CD1c-positive myeloid dendritic cell (primary cell): ENCODE measurements around the gene ZNF778.
"Not testable (repeated sequence)": the region's sequence is repeated elsewhere in the genome, so short reads cannot be mapped to it uniquely, and the experiment has no call there.

Experiments used
- DNase-seq: peaks from one replicate; pipeline ENCODE4 v3.0.0-alpha.2; 2016; ENCODE audit errors: extremely low spot score

Gene ZNF778

DNA sequence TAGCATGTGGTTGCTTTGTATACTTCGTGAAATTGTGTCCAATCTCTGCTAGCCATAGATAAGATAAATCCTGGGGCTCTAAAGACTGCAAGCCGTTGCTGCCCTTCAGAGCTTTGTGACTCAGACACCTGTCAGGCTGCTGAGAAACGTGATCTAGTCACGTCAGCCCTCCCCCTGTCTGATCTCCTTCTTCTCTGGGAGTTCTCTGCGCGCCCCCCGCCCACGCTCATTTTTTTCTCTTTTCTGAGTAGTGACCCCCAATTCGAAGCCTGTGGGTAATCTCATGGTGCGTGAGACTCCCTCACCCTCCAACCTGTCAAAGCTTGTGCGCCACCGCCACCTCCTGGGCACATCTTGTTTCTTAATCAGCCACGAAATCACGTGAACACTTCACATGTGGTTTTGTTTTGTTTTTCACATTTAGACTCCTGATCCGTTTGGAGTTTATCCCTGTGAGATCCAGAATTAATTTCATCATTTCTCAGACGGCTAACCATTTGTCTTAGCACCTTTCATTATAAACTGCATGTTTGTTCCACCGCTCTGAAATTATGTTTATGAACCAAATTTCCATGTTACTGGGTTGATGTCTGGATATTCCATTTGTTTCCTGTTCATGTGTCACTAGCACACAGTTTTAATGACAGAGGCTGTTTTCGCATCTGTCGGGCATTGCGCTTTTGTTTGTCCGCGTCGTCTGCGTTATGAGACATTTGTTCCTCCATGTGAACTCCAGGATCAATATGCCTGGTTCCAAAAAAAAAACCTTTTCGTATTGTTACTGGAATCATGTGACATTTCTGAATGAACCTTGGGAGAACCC is 977 bp upstream of the ZNF778 start:
- DNase-seq = peak; percentile 89

DNA sequence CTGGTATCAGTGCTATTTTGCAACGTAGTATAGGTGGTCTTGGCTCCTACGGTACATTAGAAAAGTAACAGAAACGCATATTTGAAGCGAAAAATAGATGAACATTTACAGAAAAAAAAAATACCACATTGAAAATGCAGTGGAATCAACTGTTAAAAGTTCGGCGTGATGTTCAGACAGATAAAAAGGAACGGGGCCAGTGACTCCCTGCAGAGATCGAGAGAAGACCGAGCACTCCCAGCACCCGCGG is 440 bp upstream of the ZNF778 start:
- no peak for DNase-seq

DNA sequence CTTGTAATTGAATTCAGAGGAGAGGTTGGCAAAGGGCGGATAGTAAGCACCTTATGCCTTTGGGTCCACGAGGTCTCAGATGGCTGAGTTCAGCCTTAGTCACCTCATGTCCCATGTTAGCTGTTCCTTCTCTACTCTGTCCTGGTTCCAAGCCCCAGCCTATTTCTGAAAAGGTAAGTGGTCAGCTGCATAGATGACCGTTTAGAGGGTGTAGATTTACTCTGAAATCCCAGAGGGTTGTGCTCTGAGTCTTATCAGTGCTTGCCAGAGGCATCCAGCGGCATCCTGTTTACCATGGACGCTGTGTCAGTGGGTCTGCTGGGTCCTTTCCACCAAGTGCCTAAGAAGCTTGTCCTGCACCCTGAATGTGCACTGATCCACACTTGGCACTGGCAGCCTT is 1.9 kb downstream of the ZNF778 start:
- DNase-seq = no peak

DNA sequence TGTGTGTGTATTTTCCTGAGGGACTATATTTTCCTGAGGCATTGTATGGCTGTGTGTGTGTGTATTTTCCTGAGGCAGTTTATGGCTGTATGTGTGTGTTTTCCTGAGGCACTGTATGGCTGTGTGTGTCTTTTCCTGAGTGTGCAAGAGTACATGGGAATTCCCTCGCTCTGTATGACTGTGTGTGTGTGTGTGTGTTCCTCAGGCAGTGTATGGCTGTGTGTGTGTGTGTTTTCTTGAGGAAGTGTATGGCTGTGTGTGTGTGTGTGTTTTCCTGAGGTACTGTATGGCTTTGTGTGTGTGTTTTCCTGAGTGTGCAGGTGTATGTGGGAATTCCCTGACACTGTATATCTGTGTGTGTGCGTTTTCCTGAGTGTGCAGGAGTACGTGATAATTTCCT is 4.1 kb downstream of the ZNF778 start:
- no peak for DNase-seq

DNA sequence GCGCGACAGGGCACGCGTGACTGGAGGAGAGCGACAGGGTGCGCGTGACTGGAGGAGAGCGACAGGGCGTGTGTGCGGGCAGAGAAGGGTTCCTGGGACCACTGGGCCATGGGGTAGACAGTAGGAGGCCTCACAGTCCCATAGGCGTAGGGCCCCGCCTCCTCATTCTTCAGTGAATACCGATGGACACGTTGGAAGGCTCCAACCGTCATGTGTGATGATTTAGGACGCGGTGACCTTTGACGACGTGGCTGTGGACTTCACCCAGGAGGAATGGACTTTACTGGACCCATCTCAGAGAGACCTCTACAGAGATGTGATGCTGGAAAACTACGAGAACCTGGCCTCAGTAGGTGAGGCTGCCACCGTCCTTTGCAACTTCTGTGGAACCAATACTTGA is 5.4 kb downstream of the ZNF778 start:
- DNase-seq = no peak

DNA sequence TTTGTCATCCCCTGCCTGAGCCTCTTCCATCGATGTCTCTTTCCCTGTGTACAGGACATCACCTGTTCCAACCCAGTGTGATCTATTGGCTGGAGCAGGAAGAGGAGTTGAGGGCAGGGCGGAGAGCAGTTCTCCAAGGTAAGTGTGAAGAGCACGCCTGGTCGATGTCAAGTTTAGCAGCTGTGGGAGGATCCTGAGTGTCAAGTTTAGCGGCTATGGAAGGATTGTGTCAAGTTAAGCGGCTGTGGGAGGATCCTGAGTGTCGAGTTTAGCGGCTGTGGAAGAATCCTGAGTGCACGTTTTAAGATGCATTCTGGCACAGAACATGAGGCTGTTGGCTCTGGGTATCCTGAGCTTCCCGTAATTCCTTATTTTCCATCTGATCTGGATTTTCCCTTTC is 7.2 kb downstream of the ZNF778 start:
- DNase-seq = no peak

DNA sequence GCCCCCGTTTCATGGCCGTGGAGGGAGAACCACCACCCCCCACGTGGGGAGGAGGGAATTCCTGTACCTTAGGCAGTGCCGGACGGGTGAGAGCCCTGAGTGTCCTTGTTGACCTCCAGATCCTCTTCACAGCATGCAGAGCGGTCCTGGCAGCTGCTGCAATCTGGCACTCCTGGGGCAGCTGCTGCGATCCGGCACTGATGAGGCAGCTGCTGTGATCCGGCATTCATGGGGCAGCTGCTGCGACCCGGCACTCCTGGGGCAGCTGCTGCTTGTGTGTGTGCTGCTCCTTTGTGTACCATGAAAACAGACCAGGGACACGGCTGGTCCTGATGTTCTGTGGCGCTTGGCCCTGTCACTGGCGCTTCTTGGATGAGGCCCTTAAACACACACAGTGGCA is 12.8 kb downstream of the ZNF778 start:
- no peak for DNase-seq

DNA sequence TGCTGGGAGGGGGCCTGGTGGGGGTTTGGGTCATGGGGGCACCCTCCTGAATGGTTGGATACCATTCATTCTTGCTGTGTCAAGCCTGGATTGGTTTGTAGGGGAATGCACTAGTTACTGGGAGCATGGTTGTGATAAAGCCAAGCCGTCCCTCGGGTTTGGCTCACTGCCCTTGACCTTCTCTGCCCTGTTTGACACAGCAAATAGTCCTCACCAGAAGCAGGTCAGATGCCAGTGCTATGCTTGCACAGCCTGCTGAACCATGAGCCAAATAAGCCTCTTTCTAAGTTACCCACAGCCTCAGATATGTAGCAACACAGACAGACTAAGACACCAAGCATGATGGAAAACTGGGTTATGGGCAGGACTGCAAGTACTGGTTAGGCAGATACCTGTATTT is 14.6 kb downstream of the ZNF778 start:
- DNase-seq = no peak

DNA sequence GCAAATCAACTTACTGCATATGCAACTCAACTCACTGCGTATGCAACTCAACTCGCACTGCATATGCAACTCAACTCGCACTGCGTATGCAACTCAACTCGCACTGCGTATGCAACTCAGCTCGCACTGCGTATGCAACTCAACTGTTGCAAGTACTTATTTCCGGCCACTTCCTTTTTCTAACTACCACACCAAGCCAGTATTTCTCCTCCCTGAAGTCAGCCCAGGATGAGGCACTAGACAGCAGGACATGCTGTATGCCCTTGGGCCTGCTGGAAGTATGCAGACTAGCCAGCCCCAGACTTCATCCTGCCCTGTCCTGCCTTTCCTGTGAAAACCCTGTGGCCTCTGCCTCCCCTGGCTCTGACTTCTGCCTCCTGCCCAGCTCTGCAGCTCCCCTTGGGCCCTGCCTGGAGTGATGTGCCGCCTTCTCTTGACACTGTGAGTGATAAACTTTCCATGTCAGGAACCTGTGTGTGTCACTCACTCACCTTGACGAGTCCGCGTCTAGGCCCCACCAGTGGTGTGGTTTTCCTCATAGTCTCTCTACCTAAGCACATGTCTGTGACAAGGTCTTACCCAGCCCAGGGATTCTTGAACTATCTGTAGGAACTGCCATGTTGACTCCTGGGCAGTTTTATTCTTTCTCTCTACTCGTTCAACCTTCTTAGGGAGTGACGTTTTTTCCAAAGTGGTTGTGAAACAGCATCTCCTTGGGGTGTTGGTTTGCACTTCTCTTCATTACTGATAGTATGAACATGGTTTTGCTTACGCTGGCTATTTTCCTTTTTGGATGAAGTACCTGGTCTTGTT is 16.4 kb downstream of the ZNF778 start:
- no peak for DNase-seq

DNA sequence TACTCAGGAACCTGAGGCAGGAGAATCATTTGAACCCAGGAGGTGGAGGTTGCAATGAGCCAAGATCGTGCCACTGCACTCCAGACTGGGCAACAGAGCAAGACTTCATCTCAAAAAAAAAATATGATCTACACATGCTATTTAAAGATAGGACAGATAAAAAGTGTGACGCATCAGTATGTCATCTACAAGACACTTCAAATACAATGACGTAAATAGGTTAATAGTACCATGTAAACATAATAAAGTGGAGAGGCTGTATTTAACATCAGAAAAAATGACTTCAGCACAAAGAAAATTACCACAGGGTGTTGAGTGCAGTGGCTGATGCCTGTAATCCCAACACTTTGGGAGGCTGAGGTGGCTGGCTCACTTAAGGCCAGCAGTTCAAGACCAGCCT is 20.2 kb downstream of the ZNF778 start:
- no peak for DNase-seq

DNA sequence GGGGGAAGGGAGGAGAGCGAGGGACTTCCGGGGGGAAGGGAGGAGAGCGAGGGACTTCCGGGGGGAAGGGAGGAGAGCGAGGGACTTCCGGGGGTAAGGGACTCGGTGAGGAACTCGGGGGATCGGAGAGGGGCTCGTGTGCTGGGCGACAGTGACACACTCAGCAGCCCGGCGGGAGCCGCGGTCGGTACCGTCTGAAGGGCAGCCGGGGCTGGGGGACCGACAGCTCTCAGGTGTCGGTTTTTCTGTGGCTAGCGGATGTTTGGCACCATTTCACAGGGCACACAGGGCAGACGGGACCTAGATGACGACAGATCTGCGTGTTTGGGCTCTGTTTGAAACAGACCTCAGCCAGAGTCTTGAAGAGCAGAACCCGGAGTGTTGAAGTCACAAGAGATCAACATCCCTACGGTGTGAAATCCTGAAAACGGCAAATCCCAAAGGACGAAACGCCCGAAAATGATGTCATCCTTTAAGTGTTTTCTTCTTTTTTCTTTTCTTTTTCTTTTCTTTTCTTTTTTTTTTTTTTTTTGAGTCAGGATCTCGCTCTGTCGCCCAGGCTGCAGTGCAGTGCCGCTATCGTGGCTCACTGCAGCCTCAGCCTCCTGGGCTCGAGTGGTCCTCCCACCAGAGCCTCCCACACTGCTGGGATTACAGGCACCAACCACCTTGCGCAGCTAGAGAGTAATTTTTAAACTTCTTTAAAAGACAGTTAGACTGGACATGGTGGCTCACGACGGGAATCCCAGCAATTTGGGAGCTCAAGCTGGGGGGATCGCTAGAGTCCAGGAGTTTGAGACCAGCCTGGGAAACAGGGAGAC is 23.9 kb downstream of the ZNF778 start:
- peak; percentile 80 for DNase-seq

DNA sequence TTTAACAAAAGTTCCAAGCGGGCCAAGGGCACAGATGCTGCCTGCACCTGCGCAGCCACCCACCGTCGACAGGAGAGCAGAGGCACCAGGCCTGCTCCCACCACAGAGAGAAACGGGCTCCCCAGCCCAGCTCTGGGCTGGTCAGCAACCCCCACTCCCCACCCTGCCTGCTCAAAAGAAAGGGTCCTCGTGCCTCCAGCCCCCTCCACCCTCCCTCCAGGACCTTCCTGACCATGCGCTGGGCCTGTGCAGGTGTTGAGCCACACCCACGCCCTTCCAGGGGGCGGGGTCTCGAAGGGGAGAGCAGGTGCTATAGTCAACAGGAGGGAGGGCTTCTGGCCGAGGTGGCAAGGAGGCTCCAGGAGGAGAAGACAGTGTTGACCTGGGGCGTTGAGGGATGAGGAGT is 25.3 kb downstream of the ZNF778 start:
- DNase-seq = no peak

DNA sequence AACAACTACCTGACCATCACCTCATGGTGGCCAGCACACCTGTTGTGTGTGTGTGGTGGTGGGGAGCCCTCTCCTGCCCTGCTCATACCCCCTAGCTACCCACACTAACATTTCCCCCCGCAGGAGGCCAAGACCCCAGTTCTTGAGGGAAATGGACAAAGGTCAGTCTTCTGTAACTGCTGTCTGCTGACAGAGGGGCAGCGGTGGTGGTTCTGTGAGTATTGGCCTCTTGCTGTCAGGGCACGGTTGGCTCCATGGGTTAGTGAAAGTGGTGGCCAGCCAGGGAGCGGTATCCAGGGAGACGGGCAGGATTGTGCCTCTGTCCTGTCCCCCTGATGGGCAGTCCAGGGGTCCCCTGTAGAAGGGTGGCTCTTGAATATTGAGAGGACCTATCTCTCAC is 26.2 kb downstream of the ZNF778 start:
- no peak for DNase-seq

DNA sequence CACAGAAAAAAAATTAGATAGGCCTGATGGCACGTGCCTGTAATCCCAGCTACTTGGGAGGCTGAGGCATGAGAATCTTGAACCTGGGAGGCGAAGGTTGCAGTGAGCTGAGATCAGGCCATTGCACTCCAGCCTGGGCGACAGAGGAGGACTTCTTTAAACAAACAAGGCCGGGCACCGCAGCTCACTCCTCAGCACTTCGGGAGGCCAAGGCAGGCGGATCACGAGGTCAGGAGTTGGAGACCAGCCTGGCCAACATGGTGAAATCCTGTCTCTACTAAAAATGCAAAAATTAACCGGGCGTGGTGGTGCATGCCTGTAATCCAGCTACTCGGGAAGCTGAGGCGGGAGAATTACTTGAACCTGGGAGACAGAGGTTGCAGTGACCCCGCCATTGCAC is 26.8 kb downstream of the ZNF778 start:
- not testable (repeated sequence) for DNase-seq

DNA sequence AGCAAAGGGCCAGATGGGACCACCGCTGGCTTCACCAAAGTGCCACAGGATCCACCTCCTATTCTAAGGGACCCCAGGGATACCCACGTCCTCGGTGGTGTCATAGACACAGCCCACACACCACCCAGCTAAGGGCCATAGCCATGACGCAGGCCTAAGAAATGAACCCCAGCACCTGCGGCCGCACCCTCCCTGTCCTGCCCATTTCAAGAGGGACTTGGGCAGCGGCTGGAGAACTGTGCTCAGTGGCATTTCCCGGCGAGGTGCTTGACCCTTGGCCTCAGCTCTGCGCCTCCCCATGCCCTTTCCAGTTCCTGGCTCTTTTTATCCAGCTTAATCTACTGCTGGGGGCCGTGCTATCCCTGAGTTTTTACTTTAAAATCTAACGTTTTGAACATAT is 27.3 kb downstream of the ZNF778 start:
- DNase-seq = no peak

DNA sequence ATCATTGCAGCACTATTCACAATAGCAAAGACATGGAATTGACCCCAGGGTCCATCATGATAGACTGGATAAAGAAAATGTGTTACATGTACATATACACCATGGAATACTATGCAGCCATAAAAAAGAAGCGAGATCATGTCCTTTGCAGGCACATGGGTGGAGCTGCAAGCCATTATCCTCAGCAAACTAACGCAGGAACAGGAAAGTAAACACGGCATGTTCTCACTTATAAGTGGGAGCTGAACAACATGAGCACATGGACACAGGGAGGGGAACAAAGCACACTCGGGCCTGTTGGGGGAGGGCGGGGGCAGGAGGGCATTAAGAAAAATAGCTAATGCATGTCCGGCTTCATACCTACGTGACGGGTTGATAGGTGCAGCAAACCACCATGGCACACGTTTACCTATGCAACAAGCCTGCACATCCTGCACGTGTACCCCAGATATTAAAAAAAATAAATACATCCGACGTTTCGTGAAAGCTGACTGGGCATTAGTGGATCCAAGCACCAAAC is 28.9 kb downstream of the ZNF778 start:
- no peak for DNase-seq

DNA sequence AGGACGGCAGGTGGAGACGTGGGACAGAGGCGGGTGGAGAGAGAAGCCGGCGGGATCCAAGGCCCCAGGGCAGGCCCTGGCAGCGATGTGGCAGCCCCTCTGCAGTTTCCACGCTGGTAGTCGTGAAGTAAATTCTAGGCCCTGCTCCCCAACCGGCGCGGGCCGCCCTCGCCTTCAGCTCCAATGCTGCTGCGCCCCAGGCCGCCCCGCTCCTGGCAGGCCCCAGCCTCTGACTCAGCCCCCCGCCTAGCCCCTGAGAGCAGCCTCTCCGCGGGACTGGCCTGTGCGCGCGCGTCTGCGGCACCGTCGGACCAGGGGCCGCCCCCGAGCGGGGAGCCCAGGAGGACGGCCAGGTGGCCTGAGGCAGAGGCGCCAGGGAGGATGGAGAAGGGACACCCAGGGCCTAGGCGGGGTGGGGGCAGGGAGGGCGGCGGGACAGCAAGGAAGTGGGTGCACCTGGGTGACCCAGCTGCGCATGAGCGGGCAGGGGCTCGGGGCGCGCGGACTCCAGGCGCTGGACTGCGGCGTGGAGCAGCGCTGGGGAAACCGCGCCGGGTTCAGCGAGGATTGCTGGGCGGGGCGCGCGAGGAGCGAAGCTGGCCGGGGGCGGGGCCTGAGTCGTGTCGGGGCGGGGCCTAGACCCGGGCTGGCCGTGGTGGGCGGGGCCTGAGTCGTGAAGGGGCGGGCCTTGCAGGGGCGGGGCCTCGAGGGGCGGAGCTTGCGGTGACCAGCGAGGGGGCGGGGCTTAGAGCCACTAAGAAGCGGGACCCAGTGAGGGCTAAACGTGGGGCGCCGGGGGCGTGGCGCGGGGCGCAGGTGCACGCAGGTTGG is 29.6 kb downstream of the ZNF778 start:
- DNase-seq = peak; percentile 93

DNA sequence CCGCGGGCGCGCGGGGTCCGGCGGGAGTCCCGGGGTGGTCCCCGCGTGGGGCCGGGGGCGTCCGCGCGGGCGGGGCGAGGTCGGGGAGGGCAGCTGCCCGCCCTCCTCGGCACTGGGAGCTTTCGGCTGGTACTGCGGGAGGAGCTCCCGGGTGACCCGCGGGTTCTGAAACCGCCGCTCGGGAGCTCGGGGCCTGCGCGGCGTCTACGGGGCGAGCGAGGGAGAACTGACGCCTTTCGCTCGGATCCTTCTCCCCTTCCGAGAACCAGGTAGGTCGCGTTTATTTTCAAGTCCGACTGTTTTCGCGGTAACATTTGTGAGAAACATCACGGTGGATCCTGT is 30.2 kb downstream of the ZNF778 start:
- DNase-seq = not testable (repeated sequence)

DNA sequence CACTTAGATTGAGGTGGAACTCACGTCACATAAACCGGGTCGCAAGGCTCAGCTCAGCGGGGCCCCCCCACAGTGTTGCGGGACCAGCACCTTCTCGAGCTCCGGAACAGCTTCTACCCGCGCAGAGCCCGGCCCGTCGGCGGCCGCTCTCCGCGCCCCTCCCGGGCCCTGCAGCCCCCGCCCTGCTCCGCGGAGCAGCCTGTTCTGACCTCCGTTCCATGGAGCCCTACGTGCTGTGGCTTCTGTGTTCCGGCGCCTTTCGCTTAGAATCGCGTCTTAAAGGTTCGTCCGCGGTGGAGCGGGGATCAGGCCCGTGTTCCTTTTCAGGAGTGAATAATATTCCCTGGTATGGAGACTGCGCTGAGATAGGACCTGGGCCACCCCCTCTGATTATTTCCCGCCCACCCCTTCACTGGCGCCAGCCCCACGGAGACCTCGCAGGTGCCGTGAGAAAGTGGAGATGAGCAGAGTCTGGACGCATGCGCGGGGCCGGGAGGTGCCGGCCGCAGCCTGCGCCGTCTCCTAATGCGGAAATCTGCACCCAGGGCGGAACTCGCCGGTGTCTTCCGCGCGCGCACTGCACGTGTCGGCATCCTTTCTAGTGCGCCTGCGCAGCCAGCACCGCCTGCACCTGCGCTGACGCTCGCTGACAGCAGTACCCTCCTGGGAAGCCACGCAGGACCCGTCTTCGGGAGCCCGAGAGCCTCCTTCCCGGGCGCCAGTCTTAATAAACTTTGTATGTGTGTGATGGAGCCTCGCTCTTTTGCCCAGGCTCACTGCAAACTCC is 30.9 kb downstream of the ZNF778 start:
- DNase-seq = no peak

DNA sequence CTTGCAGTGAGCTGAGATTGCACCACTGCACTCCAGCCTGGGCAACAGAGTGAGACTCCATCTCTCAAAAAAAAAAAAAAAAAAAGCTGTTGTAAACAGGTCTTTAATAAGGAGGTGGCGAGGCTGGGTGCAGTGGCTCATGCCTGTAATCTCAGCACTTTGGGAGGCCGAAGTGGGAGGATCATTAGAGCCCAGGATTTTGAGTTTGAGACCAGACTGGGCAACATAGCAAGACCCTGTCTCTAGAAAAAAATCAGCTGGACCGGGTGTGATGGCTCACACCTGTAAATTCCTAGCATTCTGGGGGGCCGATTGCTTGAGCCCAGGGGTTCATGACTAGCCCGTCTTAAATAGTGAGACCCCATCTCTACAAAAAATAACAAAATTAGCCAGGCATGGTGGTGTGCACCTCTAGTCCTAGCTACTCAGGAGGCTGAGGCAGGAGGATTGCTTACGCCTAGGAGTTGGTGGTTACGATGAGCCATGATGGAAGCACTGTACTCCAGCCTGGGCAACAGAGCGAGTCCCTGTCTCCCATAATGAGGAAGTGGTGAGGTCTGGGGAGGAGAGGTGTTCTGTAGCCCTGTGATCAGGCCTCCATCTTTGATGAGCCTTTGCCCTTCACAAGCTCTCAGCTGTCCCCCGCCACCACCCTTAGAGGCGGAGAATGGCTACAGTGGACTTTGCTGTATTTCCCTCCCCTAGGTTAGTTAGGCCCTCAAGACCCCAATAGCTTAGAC is 36.2 kb downstream of the ZNF778 start:
- no peak for DNase-seq
